HG02885 (cell line): ENCODE measurements around the gene KEL.

Source experiments
- ATAC-seq: cut with Tn5 transposase; IDR thresholded peaks from one replicate; pipeline ENCODE4 v1.9.1; 2021; ENCODE audit warnings: mild to moderate bottlenecking; ENCODE audit not compliant: unreplicated experiment, poor library complexity

KEL gene

GRCh38 chr7:142901426-142902259 is 60.5 kb downstream of the KEL start:
- ATAC-seq, result no peak

- ATAC-seq, result no peak
These were observed 62.5 kb downstream of the KEL start for GRCh38 chr7:142899661-142900060.

- ATAC-seq, result no peak
These were observed 63.6 kb downstream of the KEL start for GRCh38 chr7:142898377-142899170.

- ATAC-seq, result no peak
These were observed 64.5 kb downstream of the KEL start for GRCh38 chr7:142897691-142898090.

- no peak for ATAC-seq
These were observed 65.3 kb downstream of the KEL start for GRCh38 chr7:142896741-142897379.

- ATAC-seq, result no peak
These were observed 66.0 kb downstream of the KEL start for GRCh38 chr7:142896151-142896550.

GRCh38 chr7:142894985-142895593 is 67.1 kb downstream of the KEL start:
- no peak for ATAC-seq

- ATAC-seq, result no peak
These were observed 67.8 kb downstream of the KEL start for GRCh38 chr7:142894112-142894984.

GRCh38 chr7:142892951-142893350 is 69.2 kb downstream of the KEL start:
- ATAC-seq, result no peak

GRCh38 chr7:142891490-142892082 is 70.6 kb downstream of the KEL start:
- ATAC-seq, result no peak
